GM23248 (cell line): ENCODE data around the gene ADAMTSL1. TPM values are rescaled to one million over a fixed set of nuclear protein-coding genes. Genes with fewer than 3 reads are reported as not detected.

Experiments used
- DNase-seq: peaks from one replicate; pipeline ENCODE4 v3.0.0-alpha.2; 2015
- H2AFZ ChIP-seq: fragments of 200-600 bp; sonication (generic); 2 replicates; pipeline ENCODE4 v1.6.1; 2016; ENCODE audit warnings: antibody characterized with exemption
- H3F3A ChIP-seq: fragments of 200-600 bp; sonication (generic); 2 replicates; pipeline ENCODE4 v1.6.1; 2016; ENCODE audit warnings: mild to moderate bottlenecking, antibody characterized with exemption, mixed run types; ENCODE audit not compliant: insufficient read depth
- H3K27ac ChIP-seq: fragments of 200-600 bp; sonication (generic); 2 replicates; pipeline ENCODE4 v1.5.1; 2016; ENCODE audit warnings: mild to moderate bottlenecking
- H3K27me3 ChIP-seq: fragments of 200-600 bp; sonication (generic); replicated peaks from 2 replicates; pipeline ENCODE4 v1.6.1; 2016; ENCODE audit warnings: mild to moderate bottlenecking; ENCODE audit not compliant: insufficient read depth
- H3K36me3 ChIP-seq: fragments of 200-600 bp; sonication (generic); 2 replicates; pipeline ENCODE4 v1.6.1; 2016; ENCODE audit warnings: low read depth, mild to moderate bottlenecking
- H3K4me1 ChIP-seq: fragments of 200-600 bp; sonication (generic); 2 replicates; pipeline ENCODE4 v1.6.1; 2016; ENCODE audit warnings: mild to moderate bottlenecking; ENCODE audit not compliant: insufficient read depth
- H3K4me2 ChIP-seq: fragments of 200-600 bp; sonication (generic); one replicate; pipeline ENCODE4 v1.6.1; 2016; ENCODE audit warnings: mild to moderate bottlenecking; ENCODE audit not compliant: unreplicated experiment
- H3K4me3 ChIP-seq: fragments of 200-600 bp; sonication (generic); 2 replicates; pipeline ENCODE4 v1.5.1; 2016; ENCODE audit warnings: mild to moderate bottlenecking
- H3K79me2 ChIP-seq: fragments of 200-600 bp; sonication (generic); 2 replicates; pipeline ENCODE4 v1.6.1; 2016; ENCODE audit warnings: mild to moderate bottlenecking; ENCODE audit not compliant: insufficient read depth
- H3K9ac ChIP-seq: fragments of 200-600 bp; sonication (generic); 2 replicates; pipeline ENCODE4 v1.6.1; 2016; ENCODE audit warnings: mild to moderate bottlenecking
- H3K9me2 ChIP-seq: fragments of 200-600 bp; sonication (generic); 2 replicates; pipeline ENCODE4 v1.6.1; 2016; ENCODE audit warnings: mixed run types, mild to moderate bottlenecking, moderate library complexity; ENCODE audit not compliant: insufficient read depth
- H3K9me3 ChIP-seq: fragments of 200-600 bp; sonication (generic); one replicate; pipeline ENCODE4 v1.6.1; 2017; ENCODE audit warnings: low read depth
- H4K20me1 ChIP-seq: fragments of 200-600 bp; sonication (generic); 2 replicates; pipeline ENCODE4 v1.6.0; 2016; ENCODE audit not compliant: insufficient read depth
- EZH2 ChIP-seq: fragments of 200-600 bp; sonication (generic); IDR thresholded peaks from 2 replicates; pipeline ENCODE4 v1.6.1; 2018; ENCODE audit warnings: antibody characterized with exemption, mild to moderate bottlenecking; ENCODE audit not compliant: insufficient read depth, poor library complexity, severe bottlenecking
- EZH2phosphoT487 ChIP-seq: fragments of 200-600 bp; sonication (generic); IDR thresholded peaks from 2 replicates; pipeline ENCODE4 v1.6.1; 2018; ENCODE audit warnings: antibody characterized with exemption, moderate library complexity, mild to moderate bottlenecking, low read depth; ENCODE audit not compliant: insufficient read depth
- WGBS, 2 experiments: methylation state at CpG; one replicate each; pipeline ENCODE4 v1.1.6; 2015 to 2017; ENCODE audit warnings: low lambda C conversion rate in 2 of 2, low coverage in 1 of 2; ENCODE audit errors: missing lambda C conversion rate in 2 of 2; 5-methylcytosine and 5-hydroxymethylcytosine counted together
- in situ Hi-C: fragments of 300-500 bp; cut with MboI; formaldehyde crosslinking; loops from 2 replicates; pipeline ENCODE4 v1.15.0; 2020
- polyA plus RNA-seq: library from polyadenylated mRNA; unstranded; fragments of >200 nt; fragmentation: Nextera tagmentation; extraction: Ambion mirVana; gene quantifications from 2 replicates; pipeline ENCODE4 v1.2.1, GENCODE V29; 2016
- total RNA-seq: library from RNA; depleted of rRNA; stranded (reverse); fragments of >200 nt; shearing (Covaris generic); gene quantifications from 2 replicates; pipeline ENCODE4 v1.2.3, GENCODE V29; 2014

Gene ADAMTSL1
- total and polyA plus RNA-seq, 2 experiments from 2014 or later, result 77.0 to 273 TPM

- H3F3A ChIP-seq, result peaks cover 31% of the 10 kb centered on the region
- H3K27me3 ChIP-seq, result no peaks in the 10 kb centered on the region
- 94 to 100% methylated on average over 1 of the region's 1 CpG for WGBS, 2 experiments
- peaks cover 84% of the 10 kb centered on the region for H3K79me2 ChIP-seq
- no peak for DNase-seq
- H3K4me2 ChIP-seq, result no peak overlapping the region
- in situ Hi-C loops, result no loop called here
- H3K4me1 ChIP-seq, result no peaks in the 10 kb centered on the region
- no peaks in the 10 kb centered on the region for H3K9me3 ChIP-seq
- H3K36me3 ChIP-seq, result peaks cover 60% of the 10 kb centered on the region
- no peak overlapping the region for H3K9ac ChIP-seq
- TF ChIP-seq EZH2phosphoT487 (no peak), EZH2 (no peak)
- H3K9me2 ChIP-seq, result no peaks in the 10 kb centered on the region
- no peak overlapping the region for H2AFZ ChIP-seq
- H3K4me3 ChIP-seq, result no peak overlapping the region
- H4K20me1 ChIP-seq, result no peaks in the 10 kb centered on the region
- no peak overlapping the region for H3K27ac ChIP-seq
These were observed 336.6 kb downstream of the ADAMTSL1 start for GRCh38 chr9:18810581-18810980.

GRCh38 chr9:18811171-18811570 is 337.2 kb downstream of the ADAMTSL1 start:
- Histone ChIP-seq H3F3A (peaks cover 31% of the 10 kb centered on the region), H3K9me2 (no peaks in the 10 kb centered on the region), H3K36me3 (peaks cover 55% of the 10 kb centered on the region), H3K9ac (no peak overlapping the region), H3K27me3 (no peaks in the 10 kb centered on the region), H3K4me1 (no peaks in the 10 kb centered on the region), H3K79me2 (peaks cover 83% of the 10 kb centered on the region), H3K4me2 (no peak overlapping the region), H3K9me3 (no peaks in the 10 kb centered on the region), H2AFZ (no peak overlapping the region), H3K4me3 (no peak overlapping the region), H3K27ac (no peak overlapping the region), H4K20me1 (no peaks in the 10 kb centered on the region)
- 92 to 100% methylated on average over 2 of the region's 2 CpGs for WGBS, 2 experiments
- TF ChIP-seq EZH2, result no peak
- no peak for TF ChIP-seq EZH2phosphoT487
- in situ Hi-C loops, result no loop called here
- no peak for DNase-seq

GRCh38 chr9:18819418-18819817 is 345.5 kb downstream of the ADAMTSL1 start:
- H3K4me3 ChIP-seq, result no peak overlapping the region
- in situ Hi-C loops, result no loop called here
- no peaks in the 10 kb centered on the region for H3K9me2 ChIP-seq
- no peak overlapping the region for H3K9ac ChIP-seq
- H3K36me3 ChIP-seq, result peaks cover 72% of the 10 kb centered on the region
- no peak overlapping the region for H3K27ac ChIP-seq
- H3K4me2 ChIP-seq, result no peak overlapping the region
- DNase-seq, result no peak
- TF ChIP-seq EZH2 (no peak), EZH2phosphoT487 (no peak)
- H3K79me2 ChIP-seq, result peaks cover 35% of the 10 kb centered on the region
- H3F3A ChIP-seq, result peaks cover 24% of the 10 kb centered on the region
- H3K27me3 ChIP-seq, result no peaks in the 10 kb centered on the region
- H4K20me1 ChIP-seq, result no peaks in the 10 kb centered on the region
- 96 to 97% methylated on average over 3 of the region's 3 CpGs for WGBS, 2 experiments
- no peaks in the 10 kb centered on the region for H3K4me1 ChIP-seq
- no peak overlapping the region for H2AFZ ChIP-seq
- no peaks in the 10 kb centered on the region for H3K9me3 ChIP-seq

- H4K20me1 ChIP-seq, result no peaks in the 10 kb centered on the region
- H3K27ac ChIP-seq, result no peak overlapping the region
- DNase-seq, result no peak
- TF ChIP-seq EZH2phosphoT487 (no peak), EZH2 (no peak)
- H3K4me2 ChIP-seq, result no peak overlapping the region
- WGBS, 2 experiments, result 94 to 97% methylated on average over 3 of the region's 3 CpGs
- H3K36me3 ChIP-seq, result peaks cover 71% of the 10 kb centered on the region
- in situ Hi-C loops, result no loop called here
- no peaks in the 10 kb centered on the region for H3K9me2 ChIP-seq
- peaks cover 24% of the 10 kb centered on the region for H3K79me2 ChIP-seq
- no peak overlapping the region for H3K4me3 ChIP-seq
- no peak overlapping the region for H2AFZ ChIP-seq
- H3K9ac ChIP-seq, result no peak overlapping the region
- no peaks in the 10 kb centered on the region for H3K27me3 ChIP-seq
- no peaks in the 10 kb centered on the region for H3K9me3 ChIP-seq
- H3K4me1 ChIP-seq, result no peaks in the 10 kb centered on the region
- peaks cover 24% of the 10 kb centered on the region for H3F3A ChIP-seq
These were observed 346.7 kb downstream of the ADAMTSL1 start for GRCh38 chr9:18820566-18821095.

- TF ChIP-seq EZH2phosphoT487 (no peak), EZH2 (no peak)
- H3K4me2 ChIP-seq, result no peak overlapping the region
- no peaks in the 10 kb centered on the region for H3K9me3 ChIP-seq
- H4K20me1 ChIP-seq, result no peaks in the 10 kb centered on the region
- no peaks in the 10 kb centered on the region for H3K27me3 ChIP-seq
- no peak overlapping the region for H3K9ac ChIP-seq
- H3F3A ChIP-seq, result peaks cover 36% of the 10 kb centered on the region
- H3K4me1 ChIP-seq, result no peaks in the 10 kb centered on the region
- in situ Hi-C loops, result no loop called here
- peaks cover 81% of the 10 kb centered on the region for H3K36me3 ChIP-seq
- no peak for DNase-seq
- H3K9me2 ChIP-seq, result no peaks in the 10 kb centered on the region
- 71 to 76% methylated on average over 3 of the region's 3 CpGs for WGBS, 2 experiments
- H3K4me3 ChIP-seq, result no peak overlapping the region
- H3K79me2 ChIP-seq, result peaks cover 15% of the 10 kb centered on the region
- no peak overlapping the region for H2AFZ ChIP-seq
- H3K27ac ChIP-seq, result no peak overlapping the region
These were observed 347.8 kb downstream of the ADAMTSL1 start for GRCh38 chr9:18821788-18822187.
